GM19324 (cell line): ENCODE data around the gene NECTIN2.
"Not testable (repeated sequence)": the region's sequence is repeated elsewhere in the genome, so short reads cannot be mapped to it uniquely, and the experiment has no call there.

Experiments used
- ATAC-seq: cut with Tn5 transposase; IDR thresholded peaks from one replicate; pipeline ENCODE4 v1.9.1; 2021; ENCODE audit warnings: mild to moderate bottlenecking, moderate library complexity; ENCODE audit not compliant: unreplicated experiment, low FRiP score

NECTIN2 gene

DNA sequence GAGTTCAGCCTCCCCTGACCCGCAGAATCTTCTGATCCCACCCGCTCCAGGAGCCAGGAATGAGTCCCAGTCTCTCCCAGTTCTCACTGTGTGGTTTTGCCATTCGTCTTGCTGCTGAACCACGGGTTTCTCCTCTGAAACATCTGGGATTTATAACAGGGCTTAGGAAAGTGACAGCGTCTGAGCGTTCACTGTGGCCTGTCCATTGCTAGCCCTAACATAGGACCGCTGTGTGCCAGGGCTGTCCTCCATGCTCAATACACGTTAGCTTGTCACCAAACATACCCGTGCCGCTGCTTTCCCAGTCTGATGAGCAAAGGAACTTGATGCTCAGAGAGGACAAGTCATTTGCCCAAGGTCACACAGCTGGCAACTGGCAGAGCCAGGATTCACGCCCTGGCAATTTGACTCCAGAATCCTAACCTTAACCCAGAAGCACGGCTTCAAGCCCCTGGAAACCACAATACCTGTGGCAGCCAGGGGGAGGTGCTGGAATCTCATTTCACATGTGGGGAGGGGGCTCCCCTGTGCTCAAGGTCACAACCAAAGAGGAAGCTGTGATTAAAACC is 58.4 kb downstream of the NECTIN2 start:
- ATAC-seq: no peak

DNA sequence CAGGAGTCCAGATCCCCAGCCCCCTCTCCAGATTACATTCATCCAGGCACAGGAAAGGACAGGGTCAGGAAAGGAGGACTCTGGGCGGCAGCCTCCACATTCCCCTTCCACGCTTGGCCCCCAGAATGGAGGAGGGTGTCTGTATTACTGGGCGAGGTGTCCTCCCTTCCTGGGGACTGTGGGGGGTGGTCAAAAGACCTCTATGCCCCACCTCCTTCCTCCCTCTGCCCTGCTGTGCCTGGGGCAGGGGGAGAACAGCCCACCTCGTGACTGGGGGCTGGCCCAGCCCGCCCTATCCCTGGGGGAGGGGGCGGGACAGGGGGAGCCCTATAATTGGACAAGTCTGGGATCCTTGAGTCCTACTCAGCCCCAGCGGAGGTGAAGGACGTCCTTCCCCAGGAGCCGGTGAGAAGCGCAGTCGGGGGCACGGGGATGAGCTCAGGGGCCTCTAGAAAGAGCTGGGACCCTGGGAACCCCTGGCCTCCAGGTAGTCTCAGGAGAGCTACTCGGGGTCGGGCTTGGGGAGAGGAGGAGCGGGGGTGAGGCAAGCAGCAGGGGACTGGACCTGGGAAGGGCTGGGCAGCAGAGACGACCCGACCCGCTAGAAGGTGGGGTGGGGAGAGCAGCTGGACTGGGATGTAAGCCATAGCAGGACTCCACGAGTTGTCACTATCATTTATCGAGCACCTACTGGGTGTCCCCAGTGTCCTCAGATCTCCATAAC is 59.5 kb downstream of the NECTIN2 start, which contains the start of gene APOE:
APOE (plus strand) TSS at position 360 of the 724 bp plus-strand sequence. CDS start 829 bp downstream, outside the sequence.
- no peak for ATAC-seq

DNA sequence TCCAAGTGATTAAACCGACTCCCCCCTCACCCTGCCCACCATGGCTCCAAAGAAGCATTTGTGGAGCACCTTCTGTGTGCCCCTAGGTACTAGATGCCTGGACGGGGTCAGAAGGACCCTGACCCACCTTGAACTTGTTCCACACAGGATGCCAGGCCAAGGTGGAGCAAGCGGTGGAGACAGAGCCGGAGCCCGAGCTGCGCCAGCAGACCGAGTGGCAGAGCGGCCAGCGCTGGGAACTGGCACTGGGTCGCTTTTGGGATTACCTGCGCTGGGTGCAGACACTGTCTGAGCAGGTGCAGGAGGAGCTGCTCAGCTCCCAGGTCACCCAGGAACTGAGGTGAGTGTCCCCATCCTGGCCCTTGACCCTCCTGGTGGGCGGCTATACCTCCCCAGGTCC is 61.5 kb downstream of the NECTIN2 start:
- ATAC-seq: no peak

DNA sequence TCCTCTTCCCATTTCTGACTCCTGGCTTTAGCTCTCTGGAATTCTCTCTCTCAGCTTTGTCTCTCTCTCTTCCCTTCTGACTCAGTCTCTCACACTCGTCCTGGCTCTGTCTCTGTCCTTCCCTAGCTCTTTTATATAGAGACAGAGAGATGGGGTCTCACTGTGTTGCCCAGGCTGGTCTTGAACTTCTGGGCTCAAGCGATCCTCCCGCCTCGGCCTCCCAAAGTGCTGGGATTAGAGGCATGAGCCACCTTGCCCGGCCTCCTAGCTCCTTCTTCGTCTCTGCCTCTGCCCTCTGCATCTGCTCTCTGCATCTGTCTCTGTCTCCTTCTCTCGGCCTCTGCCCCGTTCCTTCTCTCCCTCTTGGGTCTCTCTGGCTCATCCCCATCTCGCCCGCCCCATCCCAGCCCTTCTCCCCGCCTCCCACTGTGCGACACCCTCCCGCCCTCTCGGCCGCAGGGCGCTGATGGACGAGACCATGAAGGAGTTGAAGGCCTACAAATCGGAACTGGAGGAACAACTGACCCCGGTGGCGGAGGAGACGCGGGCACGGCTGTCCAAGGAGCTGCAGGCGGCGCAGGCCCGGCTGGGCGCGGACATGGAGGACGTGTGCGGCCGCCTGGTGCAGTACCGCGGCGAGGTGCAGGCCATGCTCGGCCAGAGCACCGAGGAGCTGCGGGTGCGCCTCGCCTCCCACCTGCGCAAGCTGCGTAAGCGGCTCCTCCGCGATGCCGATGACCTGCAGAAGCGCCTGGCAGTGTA is 62.2 kb downstream of the NECTIN2 start:
- no peak for ATAC-seq

DNA sequence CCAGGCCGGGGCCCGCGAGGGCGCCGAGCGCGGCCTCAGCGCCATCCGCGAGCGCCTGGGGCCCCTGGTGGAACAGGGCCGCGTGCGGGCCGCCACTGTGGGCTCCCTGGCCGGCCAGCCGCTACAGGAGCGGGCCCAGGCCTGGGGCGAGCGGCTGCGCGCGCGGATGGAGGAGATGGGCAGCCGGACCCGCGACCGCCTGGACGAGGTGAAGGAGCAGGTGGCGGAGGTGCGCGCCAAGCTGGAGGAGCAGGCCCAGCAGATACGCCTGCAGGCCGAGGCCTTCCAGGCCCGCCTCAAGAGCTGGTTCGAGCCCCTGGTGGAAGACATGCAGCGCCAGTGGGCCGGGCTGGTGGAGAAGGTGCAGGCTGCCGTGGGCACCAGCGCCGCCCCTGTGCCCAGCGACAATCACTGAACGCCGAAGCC is 62.8 kb downstream of the NECTIN2 start:
- no peak for ATAC-seq

DNA sequence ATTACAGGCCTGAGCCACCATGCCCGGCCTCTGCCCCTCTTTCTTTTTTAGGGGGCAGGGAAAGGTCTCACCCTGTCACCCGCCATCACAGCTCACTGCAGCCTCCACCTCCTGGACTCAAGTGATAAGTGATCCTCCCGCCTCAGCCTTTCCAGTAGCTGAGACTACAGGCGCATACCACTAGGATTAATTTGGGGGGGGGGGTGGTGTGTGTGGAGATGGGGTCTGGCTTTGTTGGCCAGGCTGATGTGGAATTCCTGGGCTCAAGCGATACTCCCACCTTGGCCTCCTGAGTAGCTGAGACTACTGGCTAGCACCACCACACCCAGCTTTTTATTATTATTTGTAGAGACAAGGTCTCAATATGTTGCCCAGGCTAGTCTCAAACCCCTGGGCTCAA is 63.7 kb downstream of the NECTIN2 start:
- no peak for ATAC-seq

DNA sequence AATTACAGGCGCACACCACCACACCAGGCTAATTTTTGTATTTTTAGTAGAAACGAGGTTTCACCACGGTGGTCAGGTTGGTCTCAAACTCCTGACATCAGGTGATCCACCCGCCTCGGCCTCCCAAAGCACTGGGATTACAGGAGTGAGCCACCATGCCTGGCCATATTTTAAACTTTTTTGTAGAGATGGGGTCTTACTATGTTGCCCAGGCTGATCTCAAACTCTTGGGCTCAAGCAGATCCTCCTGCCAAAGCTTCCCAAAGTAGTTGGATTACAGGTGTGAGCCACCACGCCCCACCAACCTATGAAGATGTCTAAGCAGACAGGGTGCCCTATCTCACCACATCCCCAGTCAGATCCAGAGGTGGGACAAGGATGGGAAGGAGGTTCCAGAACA is 65.8 kb downstream of the NECTIN2 start:
- not testable (repeated sequence) for ATAC-seq

DNA sequence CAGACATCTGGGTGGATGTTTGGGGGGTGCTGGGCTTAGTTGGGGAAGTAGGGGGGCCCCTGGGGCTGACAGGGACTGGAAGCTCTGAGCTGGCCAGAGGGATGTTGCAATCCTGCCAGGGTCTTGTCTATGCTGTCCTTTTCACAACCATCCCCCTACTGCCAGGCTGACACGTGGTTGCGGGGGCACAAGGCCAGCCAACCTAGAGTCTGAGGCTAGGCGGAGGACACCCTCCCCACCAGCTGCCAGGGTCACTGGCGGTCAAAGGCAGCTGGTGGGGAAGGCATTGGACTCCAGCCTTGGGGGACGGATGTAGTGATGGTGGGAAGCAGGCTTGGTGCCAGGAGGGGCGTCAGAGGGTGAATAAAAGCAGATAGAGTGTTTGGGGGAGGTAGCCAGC is 66.8 kb downstream of the NECTIN2 start:
- no peak for ATAC-seq

DNA sequence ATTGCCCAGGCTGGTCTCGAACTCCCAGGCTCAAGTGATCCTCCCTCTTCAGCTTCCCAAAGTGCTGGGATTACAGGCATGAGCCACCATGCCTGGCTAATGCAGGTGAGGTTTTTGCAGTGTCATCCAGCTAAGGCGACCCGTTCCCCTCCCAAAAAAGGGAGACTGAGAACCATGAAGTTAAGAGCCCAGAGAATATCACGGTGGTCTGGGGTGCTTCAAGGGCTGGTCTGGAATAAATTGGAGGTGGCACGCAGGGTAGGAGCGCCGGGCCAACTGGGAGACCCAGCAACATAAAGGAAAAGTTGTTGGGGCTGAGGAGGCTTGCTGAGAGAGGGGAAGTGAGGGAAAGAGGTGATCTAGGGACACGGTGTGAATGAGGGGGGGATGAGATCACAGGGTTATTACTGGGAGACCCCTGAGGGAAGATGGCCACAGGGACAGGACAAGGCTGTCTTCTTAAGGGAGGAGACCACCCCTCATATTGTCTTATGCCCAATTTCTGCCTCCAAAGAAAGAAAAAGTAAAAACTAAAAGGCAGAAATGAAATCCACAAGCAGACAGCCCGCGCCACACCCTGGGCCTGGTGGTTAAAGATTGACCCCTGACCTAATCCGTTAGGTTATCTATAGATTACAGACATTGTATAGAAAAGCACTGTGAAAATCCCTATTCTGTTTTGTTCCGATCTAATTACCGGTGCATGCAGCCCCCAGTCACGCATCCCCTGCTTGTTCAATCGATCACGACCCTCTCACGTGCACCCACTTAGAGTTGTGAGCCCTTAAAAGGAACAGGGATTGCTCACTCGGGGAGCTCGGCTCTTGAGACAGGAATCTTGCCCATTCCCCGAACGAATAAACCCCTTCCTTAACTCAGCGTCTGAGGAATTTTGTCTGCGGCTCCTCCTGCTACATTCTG is 67.7 kb downstream of the NECTIN2 start:
- ATAC-seq: not testable (repeated sequence)

DNA sequence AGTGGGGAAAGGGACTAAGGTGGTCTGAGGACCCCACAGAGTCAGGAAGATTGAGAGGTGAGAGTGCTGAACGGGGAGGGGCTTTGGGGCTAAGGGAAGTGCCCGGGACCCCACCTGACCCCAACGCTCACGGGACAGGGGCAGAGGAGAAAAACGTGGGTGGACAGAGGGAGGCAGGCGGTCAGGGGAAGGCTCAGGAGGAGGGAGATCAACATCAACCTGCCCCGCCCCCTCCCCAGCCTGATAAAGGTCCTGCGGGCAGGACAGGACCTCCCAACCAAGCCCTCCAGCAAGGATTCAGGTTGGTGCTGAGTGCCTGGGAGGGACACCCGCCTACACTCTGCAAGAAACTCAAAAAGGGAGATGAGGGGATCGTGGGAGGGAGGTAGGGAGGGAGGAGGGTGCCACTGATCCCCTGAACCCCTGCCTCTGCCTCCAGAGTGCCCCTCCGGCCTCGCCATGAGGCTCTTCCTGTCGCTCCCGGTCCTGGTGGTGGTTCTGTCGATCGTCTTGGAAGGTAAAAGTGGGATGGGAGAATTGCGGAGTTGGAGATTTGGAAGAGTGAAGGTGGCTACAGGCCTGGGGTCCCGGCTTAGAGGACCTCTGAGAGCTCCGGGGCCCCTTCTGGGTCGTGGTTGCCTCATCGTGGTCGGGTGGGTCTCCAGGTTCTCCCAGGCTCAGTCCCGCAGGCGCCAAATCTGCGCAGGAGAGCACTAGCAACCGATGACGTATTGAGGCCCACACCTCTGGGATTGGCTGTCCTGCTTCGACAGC is 68.5 kb downstream of the NECTIN2 start, which contains the start of gene APOC1:
APOC1 (plus strand) TSS at position 176 of the 774 bp plus-strand sequence; CDS start at position 460, 284 bp downstream.
- peak; percentile 88 for ATAC-seq

DNA sequence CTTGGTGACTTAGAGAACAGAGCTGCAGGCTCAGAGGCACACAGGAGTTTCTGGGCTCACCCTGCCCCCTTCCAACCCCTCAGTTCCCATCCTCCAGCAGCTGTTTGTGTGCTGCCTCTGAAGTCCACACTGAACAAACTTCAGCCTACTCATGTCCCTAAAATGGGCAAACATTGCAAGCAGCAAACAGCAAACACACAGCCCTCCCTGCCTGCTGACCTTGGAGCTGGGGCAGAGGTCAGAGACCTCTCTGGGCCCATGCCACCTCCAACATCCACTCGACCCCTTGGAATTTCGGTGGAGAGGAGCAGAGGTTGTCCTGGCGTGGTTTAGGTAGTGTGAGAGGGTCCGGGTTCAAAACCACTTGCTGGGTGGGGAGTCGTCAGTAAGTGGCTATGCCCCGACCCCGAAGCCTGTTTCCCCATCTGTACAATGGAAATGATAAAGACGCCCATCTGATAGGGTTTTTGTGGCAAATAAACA is 78.2 kb downstream of the NECTIN2 start:
- no peak for ATAC-seq

DNA sequence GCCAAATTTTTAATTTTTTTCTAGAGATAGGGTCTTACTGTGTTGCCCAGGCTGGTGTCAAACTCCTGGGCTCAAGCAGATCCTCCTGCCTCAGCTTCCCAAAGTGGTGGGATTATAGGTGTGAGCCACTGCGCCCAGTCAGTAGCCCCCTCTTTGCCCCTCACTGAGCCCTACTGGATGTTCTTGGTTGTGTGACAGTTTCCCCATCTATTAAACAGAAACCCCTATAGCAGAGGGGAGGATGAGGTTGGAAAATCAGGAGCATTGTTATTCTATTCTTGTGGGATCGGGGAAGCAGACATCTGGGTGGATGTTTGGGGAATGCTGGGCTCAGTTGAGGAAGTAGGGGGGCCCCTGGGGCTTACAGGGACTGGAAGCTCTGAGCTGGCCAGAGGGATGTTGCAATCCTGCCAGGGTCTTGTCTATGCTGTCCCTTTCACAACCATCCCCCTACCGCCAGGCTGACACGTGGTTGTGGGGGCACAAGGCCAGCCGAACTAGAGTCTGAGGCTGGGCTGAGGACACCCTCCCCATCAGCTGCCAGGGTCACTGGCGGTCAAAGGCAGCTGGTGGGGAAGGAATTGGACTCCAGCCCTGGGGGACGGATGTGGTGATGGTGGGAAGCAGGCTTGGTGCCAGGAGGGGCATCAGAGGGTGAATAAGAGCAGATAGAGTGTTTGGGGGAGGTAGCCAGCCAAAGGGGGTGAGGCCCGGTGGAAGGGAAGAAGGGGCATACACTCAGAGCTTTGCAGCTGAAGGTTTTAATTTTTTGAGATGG is 79.2 kb downstream of the NECTIN2 start:
- ATAC-seq: no peak

DNA sequence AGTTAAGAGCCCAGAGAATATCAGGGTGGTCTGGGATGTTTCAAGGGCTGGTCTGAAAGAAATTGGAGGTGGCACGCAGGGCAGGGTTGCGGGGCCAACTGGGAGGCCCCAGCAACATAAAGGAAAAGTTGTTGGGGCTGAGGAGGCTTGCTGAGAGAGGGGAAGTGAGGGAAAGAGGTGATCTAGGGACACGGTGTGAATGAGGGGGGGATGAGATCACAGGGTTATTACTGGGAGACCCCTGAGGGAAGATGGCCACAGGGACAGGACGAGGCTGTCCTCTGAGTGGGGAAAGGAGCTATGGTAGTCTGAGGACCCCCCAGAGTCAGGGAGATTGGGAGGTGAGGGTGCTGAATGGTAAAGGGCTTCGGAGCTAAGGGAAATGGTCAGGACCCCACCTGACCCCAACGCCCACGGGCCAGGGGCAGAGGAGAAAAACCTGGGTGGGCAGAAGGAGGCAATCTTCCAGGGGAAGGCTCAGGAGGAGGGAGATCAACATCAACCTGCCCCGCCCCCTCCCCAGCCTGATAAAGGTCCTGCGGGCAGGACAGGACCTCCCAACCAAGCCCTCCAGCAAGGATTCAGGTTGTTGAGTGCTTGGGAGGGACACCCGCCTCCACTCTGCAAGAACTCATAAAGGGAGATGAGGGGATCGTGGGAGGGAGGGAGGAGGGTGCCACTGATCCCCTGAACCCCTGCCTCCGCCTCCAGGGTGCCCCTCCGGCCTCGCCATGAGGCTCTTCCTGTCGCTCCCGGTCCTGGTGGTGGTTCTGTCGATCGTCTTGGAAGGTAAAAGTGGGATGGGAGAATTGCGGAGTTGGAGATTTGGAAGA is 80.4 kb downstream of the NECTIN2 start:
- ATAC-seq: not testable (repeated sequence)

DNA sequence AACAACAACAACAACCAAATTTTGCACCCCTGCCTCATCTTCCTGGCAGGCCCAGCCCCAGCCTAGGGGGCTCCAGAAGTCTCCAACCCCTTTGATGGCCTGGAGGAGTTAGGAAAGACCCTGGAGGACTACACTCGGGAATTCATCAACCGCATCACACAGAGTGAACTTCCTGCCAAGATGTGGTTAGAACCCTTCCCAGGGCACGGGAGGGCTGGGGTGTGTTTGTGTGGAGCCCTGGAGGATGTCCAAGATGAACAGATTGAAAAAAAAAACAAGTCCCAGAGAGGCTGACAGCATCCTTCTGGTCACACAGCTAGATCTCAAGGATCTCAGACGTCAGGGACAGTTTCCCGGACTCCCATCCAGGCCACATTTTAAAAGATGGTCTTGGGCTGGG is 81.6 kb downstream of the NECTIN2 start:
- no peak for ATAC-seq

DNA sequence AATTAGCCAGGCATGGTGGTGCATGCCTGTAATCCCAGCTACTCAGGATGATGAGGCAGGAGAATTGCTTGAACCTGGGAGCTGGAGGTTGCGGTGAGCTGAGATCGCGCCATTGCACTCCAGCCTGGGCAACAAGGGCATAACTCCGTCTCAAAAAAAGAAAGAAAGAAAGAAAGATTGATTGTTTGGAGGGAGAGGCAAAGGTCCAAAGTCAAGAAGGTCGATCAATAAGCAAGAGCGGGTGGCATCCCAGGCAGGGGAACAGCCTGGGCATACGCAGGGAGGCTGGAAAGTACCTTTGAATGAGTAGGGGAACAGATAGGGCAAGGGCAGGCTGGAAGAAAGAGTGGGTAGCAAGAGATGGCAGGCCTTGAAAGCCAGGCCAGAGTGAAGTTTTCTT is 84.0 kb downstream of the NECTIN2 start:
- ATAC-seq: no peak

DNA sequence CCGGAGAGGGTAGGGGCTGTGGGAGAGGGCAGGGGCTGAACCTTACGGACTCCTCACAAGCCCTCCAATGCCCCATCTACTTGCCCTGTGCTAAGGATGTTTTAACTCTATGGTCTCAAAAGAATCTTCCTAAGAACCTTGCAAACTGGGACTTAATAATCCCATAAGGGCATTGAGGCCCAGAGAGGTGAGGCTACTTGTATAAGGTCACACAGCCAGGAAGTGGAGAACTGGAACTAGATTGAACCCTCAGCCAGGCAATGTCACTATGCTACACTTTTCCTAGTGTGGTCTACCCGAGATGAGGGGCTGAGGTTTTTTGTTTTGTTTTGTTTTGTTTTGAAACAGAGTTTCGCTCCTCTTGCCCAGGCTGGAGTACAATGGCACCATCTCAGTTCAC is 85.4 kb downstream of the NECTIN2 start:
- ATAC-seq: no peak
